Measurements from ENCODE around the gene ADGRG6.

Gene ADGRG6

GRCh38 chr6:142292166-142292924, 9.5 kb upstream of the ADGRG6 start:
- DNase-seq = no peak

GRCh38 chr6:142293121-142293520, 8.7 kb upstream of the ADGRG6 start:
- no peak for DNase-seq

GRCh38 chr6:142294679-142295078, 7.1 kb upstream of the ADGRG6 start:
- peak; percentile 70 to 73 for DNase-seq

- no peak for DNase-seq
Measured at GRCh38 chr6:142296975-142297604, 4.7 kb upstream of the ADGRG6 start.

GRCh38 chr6:142297605-142297995, 4.2 kb upstream of the ADGRG6 start:
- no peak for DNase-seq

- DNase-seq = peak; percentile 19 to 42
Measured at GRCh38 chr6:142297996-142298753, 3.6 kb upstream of the ADGRG6 start.

- DNase-seq = no peak
Measured at GRCh38 chr6:142300302-142300701, 1.5 kb upstream of the ADGRG6 start.

GRCh38 chr6:142300758-142301650, 803 bp upstream of the ADGRG6 start:
- DNase-seq = no peak

GRCh38 chr6:142302421-142303175, 791 bp downstream of the ADGRG6 start:
- no peak for DNase-seq

GRCh38 chr6:142303176-142303533, 1.3 kb downstream of the ADGRG6 start:
- DNase-seq = no peak

GRCh38 chr6:142304241-142304640, 2.4 kb downstream of the ADGRG6 start:
- DNase-seq = no peak

GRCh38 chr6:142306736-142307135, 4.9 kb downstream of the ADGRG6 start:
- peak in 1 of 2 donors; percentile 9 for DNase-seq

GRCh38 chr6:142307963-142308748, 6.3 kb downstream of the ADGRG6 start:
- no peak for DNase-seq

- DNase-seq = no peak
Measured at GRCh38 chr6:142309426-142309825, 7.6 kb downstream of the ADGRG6 start.

GRCh38 chr6:142313284-142313683, 11.5 kb downstream of the ADGRG6 start:
- DNase-seq = no peak

GRCh38 chr6:142316791-142317368, 15.1 kb downstream of the ADGRG6 start:
- DNase-seq = no peak

- no peak for DNase-seq
Measured at GRCh38 chr6:142318714-142319113, 16.9 kb downstream of the ADGRG6 start.

- DNase-seq = no peak
Measured at GRCh38 chr6:142320366-142320765, 18.6 kb downstream of the ADGRG6 start.

GRCh38 chr6:142321451-142321850, 19.6 kb downstream of the ADGRG6 start:
- DNase-seq = no peak

- no peak for DNase-seq
Measured at GRCh38 chr6:142322066-142322465, 20.3 kb downstream of the ADGRG6 start.

Measured in inflammatory macrophage treated with lipopolysaccharide for 1 hour (primary cell).